ENCODE results near the gene SLC16A5. TPM values are rescaled to one million over a fixed set of nuclear protein-coding genes. Genes with fewer than 3 reads are reported as not detected.

Gene SLC16A5
- total RNA-seq, 3 donors from 2014 or later (not counting 1 experiment from before 2014, with no cell fraction given): 6.3 to 11.2 (median 10.0) TPM

GRCh38 chr17:75111777-75112335 is 24.1 kb downstream of the SLC16A5 start:
- Mint-ChIP-seq H3K27me3 (ENCODE audit: low read depth in 2 of 2) (no peaks in the 10 kb centered on the region), H3K36me3 (no peaks in the 10 kb centered on the region), H3K4me3 (peak overlapping the region; percentile 55), H3K4me1 (peaks cover 36 to 40% of the 10 kb centered on the region in 2 donors), H3K27ac (peak overlapping the region; percentile 5 to 19), H3K9me3 (no peaks in the 10 kb centered on the region)
- H3K9me3 ChIP-seq (ENCODE audit: control insufficient read depth, insufficient read depth, low read length): no peaks in the 10 kb centered on the region
- H3K4me3 ChIP-seq (ENCODE audit: low read length): no peak overlapping the region
- no peak for TF ChIP-seq CTCF (IDR thresholded peaks at IDR 0.05)
- ATAC-seq (no peak), DNase-seq (no peak)
- WGBS (ENCODE audit: insufficient coverage): 93% methylated on average over 7 of the region's 7 CpGs
- no peaks in the 10 kb centered on the region for H3K27me3 ChIP-seq (ENCODE audit: control insufficient read depth, insufficient read depth, low read length)
- H3K27ac ChIP-seq (ENCODE audit: low read length): no peak overlapping the region
- intact Hi-C loops (cut with micrococcal nuclease): loop anchor here (5.0 kb wide), 1 partner anchor 40 kb away; the partner anchor contains the start of gene JPT1
- H3K36me3 ChIP-seq (ENCODE audit: control insufficient read depth, insufficient read depth, low read length): peaks cover 4% of the 10 kb centered on the region
- H3K4me1 ChIP-seq (ENCODE audit: control insufficient read depth, insufficient read depth, low read length): peaks cover 44% of the 10 kb centered on the region

GRCh38 chr17:75113798-75114551 is 26.2 kb downstream of the SLC16A5 start:
- H3K36me3 ChIP-seq (ENCODE audit: control insufficient read depth, insufficient read depth, low read length): peaks cover 5% of the 10 kb centered on the region
- Mint-ChIP-seq H3K27ac (peak overlapping the region; percentile 93 to 96), H3K27me3 (ENCODE audit: low read depth in 2 of 2) (no peaks in the 10 kb centered on the region), H3K9me3 (no peaks in the 10 kb centered on the region), H3K4me3 (peak overlapping the region; percentile 90), H3K36me3 (no peaks in the 10 kb centered on the region), H3K4me1 (peaks cover 32 to 36% of the 10 kb centered on the region in 2 donors)
- ATAC-seq (peak; percentile 76 to 89 (median 77)), DNase-seq (peak; percentile 83 to 97)
- intact Hi-C loops (cut with micrococcal nuclease): loop anchor here (1.0 to 5.0 kb wide), 6 partner anchors 17 to 298 kb away; partner anchors contain the start of genes JPT1 and NT5C
- H3K4me1 ChIP-seq (ENCODE audit: control insufficient read depth, insufficient read depth, low read length): peaks cover 42% of the 10 kb centered on the region
- peak; percentile 92 for TF ChIP-seq CTCF (IDR thresholded peaks at IDR 0.05)
- H3K27ac ChIP-seq (ENCODE audit: low read length): peak overlapping the region; percentile 76
- WGBS (ENCODE audit: insufficient coverage): 5% methylated on average over 22 of the region's 22 CpGs
- H3K4me3 ChIP-seq (ENCODE audit: low read length): peak overlapping the region; percentile 44
- H3K9me3 ChIP-seq (ENCODE audit: control insufficient read depth, insufficient read depth, low read length): no peaks in the 10 kb centered on the region
- H3K27me3 ChIP-seq (ENCODE audit: control insufficient read depth, insufficient read depth, low read length): no peaks in the 10 kb centered on the region

DNA sequence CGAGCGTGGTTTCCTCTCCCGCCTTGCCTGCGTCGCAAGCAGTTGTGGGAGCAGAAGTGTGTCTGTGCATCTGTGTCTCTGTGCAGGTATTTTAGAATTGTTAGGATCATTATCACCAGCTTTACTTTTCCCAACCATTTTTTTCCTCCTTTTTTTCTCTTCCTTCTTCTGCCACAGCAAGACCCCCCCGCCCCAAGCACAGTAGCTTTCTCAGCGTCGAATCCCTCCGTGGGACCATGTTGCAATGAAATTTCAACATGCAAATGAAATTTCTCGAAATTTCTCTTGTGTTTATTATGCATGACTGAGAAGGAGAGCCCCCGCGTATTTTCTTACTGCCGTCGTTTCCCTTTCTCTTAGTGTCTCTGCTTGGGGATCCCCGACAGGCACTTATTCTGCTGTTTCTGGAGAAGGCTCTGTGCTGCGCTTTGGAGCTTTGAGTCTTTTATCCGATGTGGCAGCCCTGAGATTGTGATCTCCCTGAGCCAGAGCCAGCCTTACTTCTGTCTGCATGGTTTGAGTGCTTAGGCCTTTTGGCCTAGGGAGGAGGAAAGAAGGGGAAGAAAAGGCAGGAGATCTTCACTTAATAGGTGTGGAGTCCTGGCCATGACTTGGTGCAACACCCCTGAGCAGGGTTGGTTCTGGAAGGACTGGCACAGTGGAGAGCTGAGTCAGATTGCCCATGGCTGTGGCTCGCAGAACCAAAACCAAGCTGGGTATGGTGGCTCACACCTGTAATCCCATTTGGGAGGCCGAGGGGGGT is 27.0 kb downstream of the SLC16A5 start:
- Mint-ChIP-seq H3K27ac (peak overlapping the region; percentile 93 to 96), H3K4me1 (peaks cover 29 to 34% of the 10 kb centered on the region in 2 donors), H3K4me3 (peak overlapping the region; percentile 90), H3K9me3 (no peaks in the 10 kb centered on the region), H3K36me3 (no peaks in the 10 kb centered on the region), H3K27me3 (ENCODE audit: low read depth in 2 of 2) (no peaks in the 10 kb centered on the region)
- Histone ChIP-seq H3K4me3 (ENCODE audit: low read length) (peak overlapping the region; percentile 44), H3K4me1 (ENCODE audit: control insufficient read depth, insufficient read depth, low read length) (peaks cover 36% of the 10 kb centered on the region), H3K9me3 (ENCODE audit: control insufficient read depth, insufficient read depth, low read length) (no peaks in the 10 kb centered on the region), H3K27ac (ENCODE audit: low read length) (peak overlapping the region; percentile 76), H3K36me3 (ENCODE audit: control insufficient read depth, insufficient read depth, low read length) (peaks cover 5% of the 10 kb centered on the region), H3K27me3 (ENCODE audit: control insufficient read depth, insufficient read depth, low read length) (no peaks in the 10 kb centered on the region)
- 24% methylated on average over 17 of the region's 19 CpGs for WGBS (ENCODE audit: insufficient coverage)
- no peak for TF ChIP-seq CTCF (IDR thresholded peaks at IDR 0.05)
- DNase-seq (peak in 1 of 2 donors; percentile 29), ATAC-seq (no peak)
- intact Hi-C loops (cut with micrococcal nuclease): loop anchor here (1.0 to 5.0 kb wide), 6 partner anchors 16 to 298 kb away; partner anchors contain the start of genes JPT1 and NT5C

Data from natural killer cell (primary cell).